ENCODE measurements around the gene C22orf39.

The C22orf39 gene

DNA sequence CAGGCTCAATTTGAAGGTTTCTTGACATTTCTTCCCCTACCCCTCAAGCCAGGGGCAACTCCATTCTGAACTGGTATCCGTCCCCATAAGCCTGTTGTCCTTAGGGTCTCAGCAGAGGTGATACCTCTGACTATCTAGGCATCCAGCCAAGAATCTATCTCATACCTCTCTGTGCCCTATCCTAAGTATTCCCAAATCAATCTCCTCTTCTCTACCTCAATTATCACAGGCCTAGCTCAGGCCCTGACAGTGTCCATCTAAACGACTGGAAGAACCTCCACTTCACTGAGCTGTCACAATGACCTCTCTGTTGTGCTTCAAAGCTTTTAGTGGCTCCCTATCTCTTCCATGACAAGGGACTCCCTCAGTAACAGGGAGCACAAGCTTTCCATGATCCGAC is 42.8 kb downstream of the C22orf39 start:
- H3K4me1 ChIP-seq (ENCODE audit: control insufficient read depth, low read length), result no peaks in the 10 kb centered on the region
- H3K4me3 ChIP-seq (ENCODE audit: low read length), result no peak overlapping the region
- no peaks in the 10 kb centered on the region for H3K27me3 ChIP-seq (ENCODE audit: control insufficient read depth, low read length)
- H3K27ac ChIP-seq (ENCODE audit: low read depth, low read length), result no peak overlapping the region
- H4K20me1 ChIP-seq (ENCODE audit: control insufficient read depth, insufficient read depth, low read depth, low read length), result 0 out of 2 replicates have a peak, but pooled peaks cover 6% of the 10 kb centered on the region
- no peaks in the 10 kb centered on the region for H3K9me3 ChIP-seq (ENCODE audit: control insufficient read depth, insufficient read depth, low read length)
- no peak for TF ChIP-seq EZH2phosphoT487 (IDR thresholded peaks at IDR 0.05; ENCODE audit: borderline replicate concordance, low read length)
- TF ChIP-seq, protein P1, sequence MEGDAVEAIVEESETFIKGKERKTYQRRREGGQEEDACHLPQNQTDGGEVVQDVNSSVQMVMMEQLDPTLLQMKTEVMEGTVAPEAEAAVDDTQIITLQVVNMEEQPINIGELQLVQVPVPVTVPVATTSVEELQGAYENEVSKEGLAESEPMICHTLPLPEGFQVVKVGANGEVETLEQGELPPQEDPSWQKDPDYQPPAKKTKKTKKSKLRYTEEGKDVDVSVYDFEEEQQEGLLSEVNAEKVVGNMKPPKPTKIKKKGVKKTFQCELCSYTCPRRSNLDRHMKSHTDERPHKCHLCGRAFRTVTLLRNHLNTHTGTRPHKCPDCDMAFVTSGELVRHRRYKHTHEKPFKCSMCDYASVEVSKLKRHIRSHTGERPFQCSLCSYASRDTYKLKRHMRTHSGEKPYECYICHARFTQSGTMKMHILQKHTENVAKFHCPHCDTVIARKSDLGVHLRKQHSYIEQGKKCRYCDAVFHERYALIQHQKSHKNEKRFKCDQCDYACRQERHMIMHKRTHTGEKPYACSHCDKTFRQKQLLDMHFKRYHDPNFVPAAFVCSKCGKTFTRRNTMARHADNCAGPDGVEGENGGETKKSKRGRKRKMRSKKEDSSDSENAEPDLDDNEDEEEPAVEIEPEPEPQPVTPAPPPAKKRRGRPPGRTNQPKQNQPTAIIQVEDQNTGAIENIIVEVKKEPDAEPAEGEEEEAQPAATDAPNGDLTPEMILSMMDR (IDR thresholded peaks at IDR 0.05; ENCODE audit: low read depth, low read length, poor library complexity, severe bottlenecking), result no peak
- no peaks in the 10 kb centered on the region for H3K9me2 ChIP-seq (replicated peaks; ENCODE audit: control insufficient read depth, low read length)
- H3K4me2 ChIP-seq (ENCODE audit: low read length), result no peak overlapping the region
- no peaks in the 10 kb centered on the region for H3K79me2 ChIP-seq (ENCODE audit: control insufficient read depth, low read length)
- H3K36me3 ChIP-seq (ENCODE audit: control insufficient read depth, low read length), result peaks cover 83% of the 10 kb centered on the region
- no peaks in the 10 kb centered on the region for H3F3A ChIP-seq (ENCODE audit: control insufficient read depth, insufficient read depth)

DNA sequence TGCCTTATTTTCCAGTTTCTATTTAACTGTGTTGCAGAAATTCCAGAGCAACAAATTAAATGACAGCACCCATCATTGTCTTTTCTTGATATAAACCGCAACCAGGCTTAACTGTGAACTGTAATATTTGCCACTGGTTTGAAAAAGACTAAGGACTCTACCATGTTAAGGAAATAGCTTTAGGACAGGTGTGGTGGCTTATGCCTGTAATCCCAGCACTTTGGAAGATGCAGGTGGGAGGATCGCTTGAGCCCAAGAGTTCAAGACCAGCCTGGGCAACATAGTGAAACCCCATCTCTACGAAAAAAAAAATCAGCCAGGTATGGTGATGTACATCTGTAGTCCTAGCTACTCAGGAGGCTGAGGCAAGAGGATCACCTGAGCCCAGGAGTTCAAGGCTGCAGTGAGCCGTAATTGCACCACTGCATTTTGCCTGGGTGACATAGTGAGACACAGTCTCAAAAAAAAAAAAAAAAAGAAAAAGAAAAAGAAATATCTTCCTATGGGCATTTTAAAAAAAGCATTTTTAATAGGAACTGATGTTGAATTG is 44.8 kb downstream of the C22orf39 start:
- TF ChIP-seq, protein P1 (IDR thresholded peaks at IDR 0.05; ENCODE audit: low read depth, low read length, poor library complexity, severe bottlenecking), result no peak
- TF ChIP-seq EZH2phosphoT487 (IDR thresholded peaks at IDR 0.05; ENCODE audit: borderline replicate concordance, low read length), result no peak
- Histone ChIP-seq H4K20me1 (ENCODE audit: control insufficient read depth, insufficient read depth, low read depth, low read length) (0 out of 2 replicates have a peak, but pooled peaks cover 6% of the 10 kb centered on the region), H3K9me2 (replicated peaks; ENCODE audit: control insufficient read depth, low read length) (no peaks in the 10 kb centered on the region), H3K4me1 (ENCODE audit: control insufficient read depth, low read length) (no peaks in the 10 kb centered on the region), H3K9me3 (ENCODE audit: control insufficient read depth, insufficient read depth, low read length) (no peaks in the 10 kb centered on the region), H3F3A (ENCODE audit: control insufficient read depth, insufficient read depth) (no peaks in the 10 kb centered on the region), H3K36me3 (ENCODE audit: control insufficient read depth, low read length) (peaks cover 81% of the 10 kb centered on the region), H3K4me3 (ENCODE audit: low read length) (no peak overlapping the region), H3K79me2 (ENCODE audit: control insufficient read depth, low read length) (no peaks in the 10 kb centered on the region), H3K27ac (ENCODE audit: low read depth, low read length) (no peak overlapping the region), H3K4me2 (ENCODE audit: low read length) (no peak overlapping the region), H3K27me3 (ENCODE audit: control insufficient read depth, low read length) (no peaks in the 10 kb centered on the region)

DNA sequence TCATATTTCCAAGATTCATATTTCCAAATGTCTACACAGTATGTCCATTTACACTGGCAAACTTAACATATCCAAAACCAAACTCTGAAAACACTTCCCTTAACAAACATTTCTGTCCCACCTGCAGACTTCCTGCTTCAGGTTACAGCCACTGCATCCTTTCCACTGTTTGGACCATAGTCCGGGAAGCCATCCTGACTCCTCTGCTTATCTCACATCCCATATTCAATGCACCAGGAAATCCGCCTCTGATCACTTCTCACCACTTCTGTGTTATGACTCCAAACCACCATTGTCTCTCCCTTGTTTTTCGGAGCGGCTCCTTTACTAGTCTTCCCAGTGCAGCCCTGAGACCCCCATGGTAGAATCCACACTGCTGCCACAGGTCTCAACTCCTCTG is 46.0 kb downstream of the C22orf39 start:
- Histone ChIP-seq H4K20me1 (ENCODE audit: control insufficient read depth, insufficient read depth, low read depth, low read length) (0 out of 2 replicates have a peak, but pooled peaks cover 6% of the 10 kb centered on the region), H3K27ac (ENCODE audit: low read depth, low read length) (no peak overlapping the region), H3K4me3 (ENCODE audit: low read length) (no peak overlapping the region), H3K27me3 (ENCODE audit: control insufficient read depth, low read length) (no peaks in the 10 kb centered on the region), H3K9me2 (replicated peaks; ENCODE audit: control insufficient read depth, low read length) (no peaks in the 10 kb centered on the region), H3F3A (ENCODE audit: control insufficient read depth, insufficient read depth) (no peaks in the 10 kb centered on the region), H3K4me2 (ENCODE audit: low read length) (no peak overlapping the region), H3K36me3 (ENCODE audit: control insufficient read depth, low read length) (peaks cover 81% of the 10 kb centered on the region), H3K79me2 (ENCODE audit: control insufficient read depth, low read length) (no peaks in the 10 kb centered on the region), H3K4me1 (ENCODE audit: control insufficient read depth, low read length) (no peaks in the 10 kb centered on the region), H3K9me3 (ENCODE audit: control insufficient read depth, insufficient read depth, low read length) (no peaks in the 10 kb centered on the region)
- no peak for TF ChIP-seq EZH2phosphoT487 (IDR thresholded peaks at IDR 0.05; ENCODE audit: borderline replicate concordance, low read length)
- TF ChIP-seq, protein P1 (IDR thresholded peaks at IDR 0.05; ENCODE audit: low read depth, low read length, poor library complexity, severe bottlenecking), result no peak
